ENCODE results near the gene VAMP2.

Gene VAMP2

GRCh38 chr17:8187517-8188262 lies 24.9 kb upstream of the VAMP2 start:
- Histone ChIP-seq H3K4me3 (replicated peaks; ENCODE audit: low read depth, low read length) (peak overlapping the region; percentile 86), H3K36me3 (ENCODE audit: control insufficient read depth, insufficient read depth, low read length) (no peaks in the 10 kb centered on the region), H3K27me3 (replicated peaks; ENCODE audit: control insufficient read depth, insufficient read depth, low read length) (no peaks in the 10 kb centered on the region)
- TF ChIP-seq CTCF (IDR thresholded peaks at IDR 0.05; ENCODE audit: insufficient read depth, low read length, poor library complexity, severe bottlenecking) = no peak
- DNase-seq (ENCODE audit: extremely low read depth, insufficient read length) = peak; percentile 86

DNA sequence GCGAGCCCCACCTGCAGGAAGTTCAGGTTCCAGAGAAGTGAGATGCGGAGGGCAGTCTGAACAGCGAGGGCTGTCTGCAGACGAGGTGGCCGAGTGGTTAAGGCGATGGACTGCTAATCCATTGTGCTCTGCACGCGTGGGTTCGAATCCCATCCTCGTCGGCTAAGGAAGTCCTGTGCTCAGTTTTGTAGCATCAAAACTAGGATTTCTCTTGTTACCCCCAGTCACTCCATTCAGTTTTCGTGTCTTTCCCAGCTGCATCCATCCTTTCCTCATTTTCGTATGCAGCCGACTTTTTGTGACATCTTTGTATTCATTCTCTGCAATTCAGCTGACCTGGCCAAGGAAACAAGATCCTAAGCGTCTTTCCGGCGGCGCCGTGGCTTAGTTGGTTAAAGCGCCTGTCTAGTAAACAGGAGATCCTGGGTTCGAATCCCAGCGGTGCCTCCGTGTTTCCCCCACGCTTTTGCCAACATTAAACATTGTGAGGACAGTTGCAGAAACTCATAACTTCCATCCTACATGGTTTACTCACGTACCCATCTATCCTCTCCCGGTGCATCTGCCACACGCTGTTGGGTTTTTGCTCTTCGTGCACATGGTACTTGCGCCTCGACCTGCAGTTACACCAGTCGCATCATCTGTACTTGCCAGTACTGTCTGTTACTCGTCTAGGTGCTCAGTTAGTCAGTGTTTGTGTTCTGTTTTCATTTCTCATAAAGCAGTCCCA lies 24.2 kb upstream of the VAMP2 start:
- DNase-seq (ENCODE audit: extremely low read depth, insufficient read length) = peak; percentile 91
- Histone ChIP-seq H3K4me3 (replicated peaks; ENCODE audit: low read depth, low read length) (peak overlapping the region; percentile 86), H3K27me3 (replicated peaks; ENCODE audit: control insufficient read depth, insufficient read depth, low read length) (no peaks in the 10 kb centered on the region), H3K36me3 (ENCODE audit: control insufficient read depth, insufficient read depth, low read length) (no peaks in the 10 kb centered on the region)
- peak; percentile 45 for TF ChIP-seq CTCF (IDR thresholded peaks at IDR 0.05; ENCODE audit: insufficient read depth, low read length, poor library complexity, severe bottlenecking)

GRCh38 chr17:8186446-8186786 lies 23.7 kb upstream of the VAMP2 start:
- Histone ChIP-seq H3K4me3 (replicated peaks; ENCODE audit: low read depth, low read length) (peak overlapping the region; percentile 86), H3K36me3 (ENCODE audit: control insufficient read depth, insufficient read depth, low read length) (no peaks in the 10 kb centered on the region), H3K27me3 (replicated peaks; ENCODE audit: control insufficient read depth, insufficient read depth, low read length) (no peaks in the 10 kb centered on the region)
- no peak for DNase-seq (ENCODE audit: extremely low read depth, insufficient read length)
- no peak for TF ChIP-seq CTCF (IDR thresholded peaks at IDR 0.05; ENCODE audit: insufficient read depth, low read length, poor library complexity, severe bottlenecking)

GRCh38 chr17:8185582-8186445 lies 23.1 kb upstream of the VAMP2 start:
- no peak for TF ChIP-seq CTCF (IDR thresholded peaks at IDR 0.05; ENCODE audit: insufficient read depth, low read length, poor library complexity, severe bottlenecking)
- DNase-seq (ENCODE audit: extremely low read depth, insufficient read length) = peak; percentile 87
- no peaks in the 10 kb centered on the region for H3K27me3 ChIP-seq (replicated peaks; ENCODE audit: control insufficient read depth, insufficient read depth, low read length)
- H3K36me3 ChIP-seq (ENCODE audit: control insufficient read depth, insufficient read depth, low read length) = no peaks in the 10 kb centered on the region
- peak overlapping the region; percentile 86 for H3K4me3 ChIP-seq (replicated peaks; ENCODE audit: low read depth, low read length)

DNA sequence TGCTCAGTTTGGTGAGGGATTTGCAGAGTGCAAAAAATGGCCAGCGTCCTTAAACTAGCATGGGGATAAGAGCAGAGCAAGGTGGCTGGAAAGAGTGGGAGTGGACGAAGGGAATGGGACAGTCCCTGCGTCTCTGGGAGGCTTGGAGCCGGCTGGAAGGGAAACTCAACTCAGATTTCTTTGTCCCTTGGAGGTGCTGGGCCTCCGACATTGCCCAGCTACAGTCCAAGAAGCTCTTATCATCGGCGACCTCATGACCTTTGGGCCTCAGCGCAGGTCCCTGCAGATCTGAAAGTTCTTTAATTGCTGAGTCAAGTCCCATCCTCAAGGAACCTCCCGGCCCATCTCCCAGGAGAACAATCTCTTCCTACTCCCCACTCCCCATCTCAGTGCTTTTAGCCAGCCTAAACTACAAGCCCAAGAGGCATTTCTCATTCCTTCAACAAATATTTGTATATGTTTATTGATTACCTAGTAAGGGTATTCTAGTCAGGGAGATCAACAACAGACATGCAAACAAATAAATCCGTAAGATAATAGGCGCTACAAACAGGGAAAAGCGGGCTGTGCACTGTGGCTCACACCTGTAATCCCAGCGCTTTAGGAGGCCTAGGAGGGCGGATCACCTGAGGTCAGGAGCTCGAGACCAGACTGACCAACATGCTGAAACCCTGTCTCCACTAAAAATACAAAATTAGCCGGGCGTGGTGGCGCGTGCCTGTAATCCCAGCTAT lies 14.4 kb upstream of the VAMP2 start:
- TF ChIP-seq CTCF (IDR thresholded peaks at IDR 0.05; ENCODE audit: insufficient read depth, low read length, poor library complexity, severe bottlenecking) = no peak
- DNase-seq (ENCODE audit: extremely low read depth, insufficient read length) = no peak

More for the DNA sequence above, 14.4 kb upstream of the VAMP2 start:
- H3K36me3 ChIP-seq (ENCODE audit: control insufficient read depth, insufficient read depth, low read length) = no peaks in the 10 kb centered on the region
- H3K27me3 ChIP-seq (replicated peaks; ENCODE audit: control insufficient read depth, insufficient read depth, low read length) = no peaks in the 10 kb centered on the region
- peak overlapping the region; percentile 83 for H3K4me3 ChIP-seq (replicated peaks; ENCODE audit: low read depth, low read length)
